DOHH2 (cell line): Measurements from ENCODE around the gene TTC13.

Source experiments
- H3F3A ChIP-seq: fragments of 200-600 bp; sonication (generic), shearing (Covaris generic); 2 replicates; pipeline ENCODE4 v1.6.0; 2016; ENCODE audit warnings: antibody characterized with exemption, mild to moderate bottlenecking; ENCODE audit not compliant: control insufficient read depth, insufficient read depth
- H3K27ac ChIP-seq: fragments of 200-600 bp; sonication (generic); 2 replicates; pipeline ENCODE4 v1.5.1; 2014; ENCODE audit warnings: low read depth, mild to moderate bottlenecking, low read length, moderate library complexity
- H3K27me3 ChIP-seq: fragments of 200-600 bp; sonication (generic); 2 replicates; pipeline ENCODE4 v1.6.1; 2014; ENCODE audit warnings: mild to moderate bottlenecking, low read length, mixed read lengths; ENCODE audit not compliant: control insufficient read depth
- H3K36me3 ChIP-seq: fragments of 200-600 bp; sonication (generic); 2 replicates; pipeline ENCODE4 v1.6.1; 2014; ENCODE audit warnings: mild to moderate bottlenecking, low read length, moderate library complexity, mixed read lengths; ENCODE audit not compliant: control insufficient read depth
- H3K4me1 ChIP-seq: fragments of 200-600 bp; sonication (generic); 2 replicates; pipeline ENCODE4 v1.6.1; 2014; ENCODE audit warnings: mild to moderate bottlenecking, low read length, mixed read lengths; ENCODE audit not compliant: control insufficient read depth
- H3K4me2 ChIP-seq: fragments of 200-600 bp; sonication (generic); 2 replicates; pipeline ENCODE4 v1.6.0; 2014; ENCODE audit warnings: mild to moderate bottlenecking, low read length, moderate library complexity
- H3K4me3 ChIP-seq: fragments of 200-600 bp; sonication (generic); 2 replicates; pipeline ENCODE4 v1.5.1; 2014; ENCODE audit warnings: mild to moderate bottlenecking, low read length, mixed read lengths
- H3K79me2 ChIP-seq: fragments of 200-600 bp; sonication (generic); 2 replicates; pipeline ENCODE4 v1.6.1; 2014; ENCODE audit warnings: mild to moderate bottlenecking, low read length, mixed read lengths; ENCODE audit not compliant: control insufficient read depth
- H3K9me2 ChIP-seq: fragments of 200-600 bp; sonication (generic); replicated peaks from 2 replicates; pipeline ENCODE4 v1.6.1; 2014; ENCODE audit warnings: mild to moderate bottlenecking, low read length, mixed read lengths; ENCODE audit not compliant: control insufficient read depth
- H3K9me3 ChIP-seq: fragments of 200-600 bp; sonication (generic); 2 replicates; pipeline ENCODE4 v1.6.1; 2014; ENCODE audit warnings: antibody characterized with exemption, low read length, mixed read lengths; ENCODE audit not compliant: control insufficient read depth, insufficient read depth
- H4K20me1 ChIP-seq: fragments of 200-600 bp; sonication (generic); 2 replicates; pipeline ENCODE4 v1.6.0; 2014; ENCODE audit warnings: low read depth, mild to moderate bottlenecking, antibody characterized with exemption, low read length, moderate library complexity; ENCODE audit not compliant: control insufficient read depth, insufficient read depth
- CTCF ChIP-seq: fragments of 200-600 bp; sonication (generic); IDR thresholded peaks from one replicate; pipeline ENCODE4 v1.5.1; 2014; ENCODE audit warnings: antibody characterized with exemption, mild to moderate bottlenecking, low read depth, low read length; ENCODE audit not compliant: poor library complexity, severe bottlenecking
- EZH2phosphoT487 ChIP-seq: fragments of 200-600 bp; sonication (generic); IDR thresholded peaks from 2 replicates; pipeline ENCODE4 v1.6.1; 2017; ENCODE audit warnings: borderline replicate concordance, mild to moderate bottlenecking, antibody characterized with exemption, low read length, moderate library complexity, mixed read lengths

The TTC13 gene

GRCh38 chr1:230948301-230948700, 30.4 kb downstream of the TTC13 start:
- no peaks in the 10 kb centered on the region for H3K9me3 ChIP-seq
- H3K4me3 ChIP-seq: peak overlapping the region; percentile 25; the same call in 1 of the 2 replicates
- peak overlapping the region; percentile 50 for H3K4me2 ChIP-seq
- H4K20me1 ChIP-seq: no peaks in the 10 kb centered on the region
- H3K27ac ChIP-seq: peak overlapping the region; percentile 31; the same call in 1 of the 2 replicates
- H3K9me2 ChIP-seq: no peaks in the 10 kb centered on the region
- no peaks in the 10 kb centered on the region for H3K27me3 ChIP-seq
- H3K36me3 ChIP-seq: peaks cover 30% of the 10 kb centered on the region
- H3K79me2 ChIP-seq: no peaks in the 10 kb centered on the region
- TF ChIP-seq EZH2phosphoT487: no peak
- TF ChIP-seq CTCF: no peak
- no peaks in the 10 kb centered on the region for H3F3A ChIP-seq
- peaks cover 36% of the 10 kb centered on the region for H3K4me1 ChIP-seq

GRCh38 chr1:230943048-230943593, 35.5 kb downstream of the TTC13 start:
- Histone ChIP-seq H3K36me3 (peaks cover 42% of the 10 kb centered on the region), H3K9me2 (no peaks in the 10 kb centered on the region), H3F3A (no peaks in the 10 kb centered on the region), H4K20me1 (peaks cover 3% of the 10 kb centered on the region; the same call in 1 of the 2 replicates), H3K9me3 (no peaks in the 10 kb centered on the region), H3K4me3 (no peak overlapping the region), H3K79me2 (no peaks in the 10 kb centered on the region), H3K27ac (no peak overlapping the region), H3K4me2 (no peak overlapping the region), H3K27me3 (no peaks in the 10 kb centered on the region), H3K4me1 (peaks cover 25% of the 10 kb centered on the region)
- TF ChIP-seq CTCF (no peak), EZH2phosphoT487 (no peak)

- peak overlapping the region; percentile 42; the same call in 1 of the 2 replicates for H3K4me2 ChIP-seq
- TF ChIP-seq EZH2phosphoT487 (no peak), CTCF (no peak)
- peaks cover 3% of the 10 kb centered on the region; the same call in 1 of the 2 replicates for H4K20me1 ChIP-seq
These were observed 37.8 kb downstream of the TTC13 start for GRCh38 chr1:230940848-230941247.

More at GRCh38 chr1:230940848-230941247, 37.8 kb downstream of the TTC13 start:
- H3K9me2 ChIP-seq: no peaks in the 10 kb centered on the region
- H3K79me2 ChIP-seq: no peaks in the 10 kb centered on the region
- H3K9me3 ChIP-seq: no peaks in the 10 kb centered on the region
- no peaks in the 10 kb centered on the region for H3F3A ChIP-seq
- H3K4me1 ChIP-seq: peaks cover 19% of the 10 kb centered on the region
- H3K36me3 ChIP-seq: peaks cover 41% of the 10 kb centered on the region
- no peaks in the 10 kb centered on the region for H3K27me3 ChIP-seq
- no peak overlapping the region for H3K4me3 ChIP-seq
- no peak overlapping the region for H3K27ac ChIP-seq
